GM23338 (cell line): ENCODE data around the gene TAF3. TPM values are rescaled to one million over a fixed set of nuclear protein-coding genes. Genes with fewer than 3 reads are reported as not detected.

Experiments used
- ATAC-seq: fragments of 200-7000 bp; cut with Tn5 transposase; 3 replicates; pipeline ENCODE4 v1.9.1; 2020
- DNase-seq: peaks from one replicate; pipeline ENCODE4 v3.0.0-alpha.2; 2015; ENCODE audit warnings: low spot score
- H2AFZ ChIP-seq: fragments of 200-600 bp; sonication (generic); 2 replicates; pipeline ENCODE4 v1.8.0; 2016; ENCODE audit warnings: antibody characterized with exemption, mild to moderate bottlenecking, moderate library complexity
- H3F3A ChIP-seq: fragments of 200-600 bp; sonication (generic); replicated peaks from 2 replicates; pipeline ENCODE4 v1.8.0; 2017; ENCODE audit warnings: antibody characterized with exemption, mixed run types, low read depth
- H3K27ac ChIP-seq: fragments of 200-600 bp; sonication (generic); 2 replicates; pipeline ENCODE4 v1.6.1; 2016; ENCODE audit warnings: low read depth
- H3K27me3 ChIP-seq: fragments of 200-600 bp; sonication (generic); 2 replicates; pipeline ENCODE4 v1.8.0; 2016; ENCODE audit warnings: mild to moderate bottlenecking, mixed run types, moderate library complexity; ENCODE audit not compliant: insufficient read depth
- H3K36me3 ChIP-seq: fragments of 200-600 bp; sonication (generic); 2 replicates; pipeline ENCODE4 v1.8.0; 2016; ENCODE audit warnings: mild to moderate bottlenecking; ENCODE audit not compliant: insufficient read depth
- H3K4me1 ChIP-seq: fragments of 200-600 bp; sonication (generic); 2 replicates; pipeline ENCODE4 v1.8.0; 2016; ENCODE audit warnings: mild to moderate bottlenecking, moderate library complexity; ENCODE audit not compliant: insufficient read depth
- H3K4me2 ChIP-seq: fragments of 200-600 bp; sonication (generic); 2 replicates; pipeline ENCODE4 v1.7.1; 2017; ENCODE audit warnings: mixed run types
- H3K4me3 ChIP-seq: fragments of 200-600 bp; sonication (generic); 2 replicates; pipeline ENCODE4 v1.6.1; 2016; ENCODE audit warnings: mixed run types
- H3K79me2 ChIP-seq: fragments of 200-600 bp; sonication (generic); replicated peaks from 2 replicates; pipeline ENCODE4 v1.8.0; 2017; ENCODE audit warnings: mild to moderate bottlenecking; ENCODE audit not compliant: insufficient read depth
- H3K9me2 ChIP-seq: fragments of 200-600 bp; sonication (generic); 2 replicates; pipeline ENCODE4 v1.8.0; 2017; ENCODE audit not compliant: insufficient read depth
- H4K20me1 ChIP-seq: fragments of 200-600 bp; sonication (generic); replicated peaks from 2 replicates; pipeline ENCODE4 v1.8.0; 2017; ENCODE audit warnings: mild to moderate bottlenecking; ENCODE audit not compliant: insufficient read depth
- H3K27ac Mint-ChIP-seq: 2 replicates; pipeline ENCODE4 v1.8.0; 2020; ENCODE audit warnings: inconsistent platforms, mild to moderate bottlenecking, moderate library complexity, mixed read lengths
- H3K27me3 Mint-ChIP-seq: 3 replicates; pipeline ENCODE4 v1.8.0; 2022; ENCODE audit warnings: low read depth, mild to moderate bottlenecking, moderate library complexity, mixed read lengths, inconsistent platforms; ENCODE audit not compliant: insufficient read depth, poor library complexity
- H3K36me3 Mint-ChIP-seq: 3 replicates; pipeline ENCODE4 v1.8.0; 2021; ENCODE audit warnings: low read depth, mild to moderate bottlenecking, inconsistent platforms, moderate library complexity, mixed read lengths
- H3K4me1 Mint-ChIP-seq: 3 replicates; pipeline ENCODE4 v1.8.0; 2020; ENCODE audit warnings: mild to moderate bottlenecking, inconsistent platforms, mixed read lengths
- H3K4me3 Mint-ChIP-seq: 3 replicates; pipeline ENCODE4 v1.8.0; 2021; ENCODE audit warnings: moderate library complexity, mild to moderate bottlenecking, inconsistent platforms, mixed read lengths
- H3K9me3 Mint-ChIP-seq: 3 replicates; pipeline ENCODE4 v1.8.0; 2020; ENCODE audit warnings: moderate library complexity, mild to moderate bottlenecking, inconsistent platforms, mixed read lengths
- CREB1 ChIP-seq: fragments of 250-450 bp; sonication (Bioruptor Pico); IDR thresholded peaks from 2 replicates; pipeline ENCODE4 v1.5.0; 2020; ENCODE audit warnings: low read depth, mild to moderate bottlenecking, moderate library complexity
- CTCF ChIP-seq, 2 experiments: fragments of 200-600 bp in 1 of 2; sonication (generic) in 1 of 2; conservative IDR thresholded peaks; 2 replicates each; pipeline versions ENCODE4 v1.5.1 to v1.6.1; 2016 to 2017; ENCODE audit warnings: antibody characterized with exemption in 2 of 2, low read depth in 2 of 2, mild to moderate bottlenecking in 2 of 2, moderate library complexity in 1 of 2
- ETS1 ChIP-seq: IDR thresholded peaks from 2 replicates; pipeline ENCODE4 v1.6.1; 2016; ENCODE audit warnings: antibody characterized with exemption
- EZH2 ChIP-seq: fragments of 200-600 bp; sonication (generic); IDR thresholded peaks from one replicate; pipeline ENCODE4 v1.8.0; 2017; ENCODE audit warnings: antibody characterized with exemption, mild to moderate bottlenecking, low read depth; ENCODE audit not compliant: unreplicated experiment
- EZH2phosphoT487 ChIP-seq: fragments of 200-600 bp; sonication (generic); IDR thresholded peaks from one replicate; pipeline ENCODE4 v1.8.1; 2018; ENCODE audit warnings: antibody characterized with exemption; ENCODE audit not compliant: unreplicated experiment
- JUNB ChIP-seq: IDR thresholded peaks from one replicate; pipeline ENCODE4 v1.6.1; 2016; ENCODE audit warnings: antibody characterized with exemption; ENCODE audit not compliant: unreplicated experiment
- NANOG ChIP-seq: IDR thresholded peaks from 2 replicates; pipeline ENCODE4 v1.6.1; 2016; ENCODE audit warnings: antibody characterized with exemption, borderline replicate concordance
- POLR2AphosphoS5 ChIP-seq: IDR thresholded peaks from 2 replicates; pipeline ENCODE4 v1.6.1; 2016; ENCODE audit warnings: antibody characterized with exemption, low read depth
- REST ChIP-seq: IDR thresholded peaks from one replicate; pipeline ENCODE4 v1.6.1; 2018; ENCODE audit warnings: antibody characterized with exemption; ENCODE audit not compliant: unreplicated experiment
- STAT1 ChIP-seq: IDR thresholded peaks from one replicate; pipeline ENCODE4 v1.6.1; 2016; ENCODE audit warnings: antibody characterized with exemption; ENCODE audit not compliant: unreplicated experiment
- ZNF114 ChIP-seq: fragments of 250-450 bp; sonication (Bioruptor Pico); IDR thresholded peaks from 2 replicates; pipeline ENCODE4 v1.5.0; 2020; ENCODE audit warnings: mild to moderate bottlenecking, moderate library complexity
- ZNF331 ChIP-seq: fragments of 250-450 bp; sonication (Bioruptor Pico); IDR thresholded peaks from 2 replicates; pipeline ENCODE4 v1.5.0; 2020; ENCODE audit warnings: low read depth, mild to moderate bottlenecking, moderate library complexity
- ZNF462 ChIP-seq: fragments of 250-450 bp; sonication (Bioruptor Pico); IDR thresholded peaks from 2 replicates; pipeline ENCODE4 v1.5.0; 2020; ENCODE audit warnings: mild to moderate bottlenecking, moderate library complexity
- polyA plus RNA-seq: library from polyadenylated mRNA; unstranded; fragments of >200 nt; fragmentation: Nextera tagmentation; extraction: Ambion mirVana; gene quantifications from 2 replicates; pipeline ENCODE4 v1.2.1, GENCODE V29; 2016
- total RNA-seq: library from RNA; depleted of rRNA; stranded (reverse); fragments of >200 nt; shearing (Covaris generic); gene quantifications from 2 replicates; pipeline ENCODE4 v1.2.3, GENCODE V29; 2014

Gene TAF3
- total and polyA plus RNA-seq, 2 experiments from 2014 or later = 6.4 to 15.2 TPM

- no peaks in the 10 kb centered on the region for H3K27me3 Mint-ChIP-seq
These were observed 84.1 kb downstream of the TAF3 start for GRCh38 chr10:7902413-7902812.

More at GRCh38 chr10:7902413-7902812, 84.1 kb downstream of the TAF3 start:
- H3K27me3 ChIP-seq = no peaks in the 10 kb centered on the region
- ATAC-seq (no peak), DNase-seq (no peak)
- peaks cover 12% of the 10 kb centered on the region; the same call in 2 of the 3 replicates for H3K4me1 Mint-ChIP-seq
- H3K9me3 Mint-ChIP-seq = no peaks in the 10 kb centered on the region; the same call in 2 of the 3 replicates
- H3K27ac ChIP-seq = no peak overlapping the region
- H3K4me1 ChIP-seq = peaks cover 4% of the 10 kb centered on the region; the same call in 1 of the 2 replicates
- H3K4me3 ChIP-seq = no peak overlapping the region
- no peak overlapping the region for H2AFZ ChIP-seq
- H3K9me2 ChIP-seq = no peaks in the 10 kb centered on the region
- H3K27ac Mint-ChIP-seq = no peak overlapping the region
- no peaks in the 10 kb centered on the region for H3K36me3 ChIP-seq
- no peaks in the 10 kb centered on the region for H3K36me3 Mint-ChIP-seq
- no peak for TF ChIP-seq CREB1 (CRISPR knock-in tag)
- TF ChIP-seq ZNF331 = no peak
- no peak for TF ChIP-seq STAT1
- TF ChIP-seq EZH2phosphoT487 = no peak
- no peak for TF ChIP-seq JUNB
- TF ChIP-seq ZNF462 (CRISPR knock-in tag) = no peak
- no peak for TF ChIP-seq ETS1
- TF ChIP-seq NANOG = no peak
- TF ChIP-seq CTCF (conservative IDR thresholded peaks at IDR 0.05; ENCODE audit: low read depth in 2 of 2) = no peak
- TF ChIP-seq REST = no peak
- no peak for TF ChIP-seq ZNF114 (CRISPR knock-in tag)
- no peak for TF ChIP-seq POLR2AphosphoS5
- no peak for TF ChIP-seq EZH2
- H3F3A ChIP-seq = no peaks in the 10 kb centered on the region
- no peaks in the 10 kb centered on the region for H3K79me2 ChIP-seq
- no peaks in the 10 kb centered on the region; the same call in 1 of the 2 replicates for H4K20me1 ChIP-seq
- no peak overlapping the region for H3K4me3 Mint-ChIP-seq
- H3K4me2 ChIP-seq = no peak overlapping the region
